ENCODE data around the gene NRIP1. TPM values are rescaled to one million over a fixed set of nuclear protein-coding genes. Genes with fewer than 3 reads are reported as not detected.

The NRIP1 gene
- polyA plus RNA-seq, 1 donor from 2014 or later, result 21.7 TPM

GRCh38 chr21:14998336-14998735 is 66.5 kb downstream of the NRIP1 start:
- no peak overlapping the region for H3K4me3 Mint-ChIP-seq
- peaks cover 6% of the 10 kb centered on the region for H3K36me3 Mint-ChIP-seq
- no peaks in the 10 kb centered on the region for H3K27me3 Mint-ChIP-seq
- peaks cover 12 to 19% (median 16%) of the 10 kb centered on the region in 3 donors for H3K4me1 Mint-ChIP-seq
- no peak overlapping the region for H3K27ac Mint-ChIP-seq
- no peaks in the 10 kb centered on the region for H3K9me3 Mint-ChIP-seq

GRCh38 chr21:14995695-14996490 is 68.9 kb downstream of the NRIP1 start:
- Mint-ChIP-seq H3K27me3 (no peaks in the 10 kb centered on the region), H3K27ac (peak overlapping the region in 1 of 3 donors; percentile 79), H3K4me1 (peaks cover 5 to 9% (median 6%) of the 10 kb centered on the region in 3 donors), H3K36me3 (peaks cover 2% of the 10 kb centered on the region), H3K9me3 (no peaks in the 10 kb centered on the region), H3K4me3 (no peak overlapping the region)

- Mint-ChIP-seq H3K36me3 (peaks cover 2% of the 10 kb centered on the region), H3K9me3 (no peaks in the 10 kb centered on the region), H3K27me3 (no peaks in the 10 kb centered on the region), H3K27ac (peak overlapping the region in 1 of 3 donors; percentile 33), H3K4me3 (no peak overlapping the region), H3K4me1 (peaks cover 5 to 8% (median 6%) of the 10 kb centered on the region in 3 donors)
Measured at GRCh38 chr21:14995226-14995625, 69.6 kb downstream of the NRIP1 start.

- H3K27me3 Mint-ChIP-seq, result no peaks in the 10 kb centered on the region
- H3K4me1 Mint-ChIP-seq, result peaks cover 0 to 3% (median 0%) of the 10 kb centered on the region in 3 donors
- H3K27ac Mint-ChIP-seq, result no peak overlapping the region
- no peak overlapping the region for H3K4me3 Mint-ChIP-seq
- H3K36me3 Mint-ChIP-seq, result peaks cover 2% of the 10 kb centered on the region
- no peaks in the 10 kb centered on the region for H3K9me3 Mint-ChIP-seq
Measured at GRCh38 chr21:14993115-14993514, 71.7 kb downstream of the NRIP1 start.

- Mint-ChIP-seq H3K36me3 (peaks cover 2% of the 10 kb centered on the region), H3K4me1 (peaks cover 0 to 3% (median 0%) of the 10 kb centered on the region in 3 donors), H3K27me3 (no peaks in the 10 kb centered on the region), H3K4me3 (peak overlapping the region in 1 of 4 donors; percentile 42), H3K9me3 (no peaks in the 10 kb centered on the region), H3K27ac (no peak overlapping the region)
Measured at GRCh38 chr21:14991957-14992356, 72.8 kb downstream of the NRIP1 start.

- Mint-ChIP-seq H3K27ac (no peak overlapping the region), H3K27me3 (no peaks in the 10 kb centered on the region), H3K9me3 (no peaks in the 10 kb centered on the region), H3K4me1 (no peaks in the 10 kb centered on the region), H3K4me3 (no peak overlapping the region), H3K36me3 (no peaks in the 10 kb centered on the region)
Measured at GRCh38 chr21:14989359-14989758, 75.4 kb downstream of the NRIP1 start.

- no peak overlapping the region for H3K27ac Mint-ChIP-seq
- H3K36me3 Mint-ChIP-seq, result no peaks in the 10 kb centered on the region
- H3K4me1 Mint-ChIP-seq, result no peaks in the 10 kb centered on the region
- H3K9me3 Mint-ChIP-seq, result no peaks in the 10 kb centered on the region
- H3K4me3 Mint-ChIP-seq, result no peak overlapping the region
- no peaks in the 10 kb centered on the region for H3K27me3 Mint-ChIP-seq
Measured at GRCh38 chr21:14988760-14989159, 76.0 kb downstream of the NRIP1 start.

GRCh38 chr21:14987370-14988170 is 77.2 kb downstream of the NRIP1 start:
- Mint-ChIP-seq H3K4me3 (no peak overlapping the region), H3K27me3 (no peaks in the 10 kb centered on the region), H3K27ac (no peak overlapping the region), H3K36me3 (peaks cover 2% of the 10 kb centered on the region), H3K4me1 (no peaks in the 10 kb centered on the region), H3K9me3 (no peaks in the 10 kb centered on the region)

- Mint-ChIP-seq H3K4me1 (no peaks in the 10 kb centered on the region), H3K9me3 (no peaks in the 10 kb centered on the region), H3K4me3 (no peak overlapping the region), H3K27ac (no peak overlapping the region), H3K36me3 (peaks cover 6% of the 10 kb centered on the region), H3K27me3 (no peaks in the 10 kb centered on the region)
Measured at GRCh38 chr21:14985306-14985705, 79.5 kb downstream of the NRIP1 start.

GRCh38 chr21:14982336-14982735 is 82.5 kb downstream of the NRIP1 start:
- H3K27ac Mint-ChIP-seq, result no peak overlapping the region
- no peaks in the 10 kb centered on the region for H3K9me3 Mint-ChIP-seq
- peaks cover 6% of the 10 kb centered on the region for H3K36me3 Mint-ChIP-seq
- H3K4me3 Mint-ChIP-seq, result no peak overlapping the region
- H3K27me3 Mint-ChIP-seq, result no peaks in the 10 kb centered on the region
- peaks cover 0 to 2% (median 0%) of the 10 kb centered on the region in 3 donors for H3K4me1 Mint-ChIP-seq

GRCh38 chr21:14981246-14981645 is 83.6 kb downstream of the NRIP1 start:
- Mint-ChIP-seq H3K27ac (peak overlapping the region in 1 of 3 donors; percentile 39), H3K9me3 (no peaks in the 10 kb centered on the region), H3K4me3 (no peak overlapping the region), H3K36me3 (peaks cover 6% of the 10 kb centered on the region), H3K27me3 (no peaks in the 10 kb centered on the region), H3K4me1 (peaks cover 0 to 2% (median 0%) of the 10 kb centered on the region in 3 donors)

- Mint-ChIP-seq H3K36me3 (peaks cover 6% of the 10 kb centered on the region), H3K4me1 (peaks cover 0 to 2% (median 0%) of the 10 kb centered on the region in 3 donors), H3K4me3 (peak overlapping the region in 1 of 4 donors; percentile 14), H3K27ac (no peak overlapping the region), H3K9me3 (no peaks in the 10 kb centered on the region), H3K27me3 (no peaks in the 10 kb centered on the region)
Measured at GRCh38 chr21:14979264-14979663, 85.5 kb downstream of the NRIP1 start.

- Mint-ChIP-seq H3K27ac (peak overlapping the region in 1 of 3 donors; percentile 3), H3K9me3 (no peaks in the 10 kb centered on the region), H3K36me3 (peaks cover 6% of the 10 kb centered on the region), H3K4me1 (peaks cover 0 to 2% (median 0%) of the 10 kb centered on the region in 3 donors), H3K4me3 (no peak overlapping the region), H3K27me3 (no peaks in the 10 kb centered on the region)
Measured at GRCh38 chr21:14977814-14978213, 87.0 kb downstream of the NRIP1 start.

GRCh38 chr21:14975136-14975919 is 89.5 kb downstream of the NRIP1 start:
- Mint-ChIP-seq H3K4me3 (no peak overlapping the region), H3K27me3 (no peaks in the 10 kb centered on the region), H3K27ac (no peak overlapping the region), H3K9me3 (no peaks in the 10 kb centered on the region), H3K4me1 (peaks cover 0 to 2% (median 0%) of the 10 kb centered on the region in 3 donors), H3K36me3 (no peaks in the 10 kb centered on the region)

GRCh38 chr21:14972678-14973077 is 92.1 kb downstream of the NRIP1 start:
- peaks cover 4% of the 10 kb centered on the region for H3K36me3 Mint-ChIP-seq
- no peak overlapping the region for H3K27ac Mint-ChIP-seq
- no peaks in the 10 kb centered on the region for H3K27me3 Mint-ChIP-seq
- no peaks in the 10 kb centered on the region for H3K4me1 Mint-ChIP-seq
- H3K4me3 Mint-ChIP-seq, result no peak overlapping the region
- no peaks in the 10 kb centered on the region for H3K9me3 Mint-ChIP-seq

Measured in IgD-negative memory B cell (primary cell).